Neural cell (in vitro differentiated cells): ENCODE data around the gene MGAT4A.

Experiments used
- EZH2 ChIP-seq: fragments of 200-600, 300-800 bp; shearing (Covaris generic), sonication (generic); IDR thresholded peaks from 2 replicates; pipeline ENCODE4 v1.6.1; 2014; ENCODE audit warnings: antibody characterized with exemption, low read length, borderline replicate concordance, mild to moderate bottlenecking; ENCODE audit not compliant: insufficient read depth, poor library complexity, severe bottlenecking
- POLR2AphosphoS5 ChIP-seq: IDR thresholded peaks from 2 replicates; pipeline ENCODE4 v1.6.1; 2012
- RAD21 ChIP-seq: fragments of 450-650 bp; conservative IDR thresholded peaks from 2 replicates; pipeline ENCODE4 v1.6.1; 2014; ENCODE audit warnings: antibody characterized with exemption, mild to moderate bottlenecking, moderate library complexity
- REST ChIP-seq: IDR thresholded peaks from 2 replicates; pipeline ENCODE4 v1.6.1; 2012; ENCODE audit warnings: borderline replicate concordance
- TAF1 ChIP-seq: IDR thresholded peaks from 2 replicates; pipeline ENCODE4 v1.6.1; 2012; ENCODE audit warnings: low read depth
- TF ChIP-seq, protein P1 (sequence below): fragments of 450-650 bp; IDR thresholded peaks from 2 replicates; pipeline ENCODE4 v1.5.1; 2014; ENCODE audit warnings: antibody characterized with exemption, mild to moderate bottlenecking, moderate library complexity; ENCODE audit not compliant: poor library complexity, severe bottlenecking

DNA sequence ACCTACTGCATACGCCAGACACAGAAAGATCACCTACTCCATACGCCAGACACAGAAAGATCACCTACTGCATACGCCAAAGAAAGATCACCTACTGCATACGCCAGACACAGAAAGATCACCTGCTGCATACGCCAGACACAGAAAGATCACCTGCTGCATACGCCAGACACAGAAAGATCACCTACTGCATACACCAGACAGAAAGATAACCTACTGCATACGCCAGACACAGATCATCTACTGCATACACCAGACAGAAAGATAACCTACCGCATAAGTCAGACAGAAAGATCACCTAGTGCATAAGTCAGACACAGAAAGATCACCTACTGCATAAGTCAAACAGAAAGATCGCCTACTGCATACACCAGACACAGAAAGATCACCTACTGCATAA, 148.4 kb downstream of the MGAT4A start:
- TF ChIP-seq POLR2AphosphoS5 (no peak), EZH2 (no peak), TAF1 (no peak), RAD21 (no peak), REST (no peak)
- TF ChIP-seq, protein P1, sequence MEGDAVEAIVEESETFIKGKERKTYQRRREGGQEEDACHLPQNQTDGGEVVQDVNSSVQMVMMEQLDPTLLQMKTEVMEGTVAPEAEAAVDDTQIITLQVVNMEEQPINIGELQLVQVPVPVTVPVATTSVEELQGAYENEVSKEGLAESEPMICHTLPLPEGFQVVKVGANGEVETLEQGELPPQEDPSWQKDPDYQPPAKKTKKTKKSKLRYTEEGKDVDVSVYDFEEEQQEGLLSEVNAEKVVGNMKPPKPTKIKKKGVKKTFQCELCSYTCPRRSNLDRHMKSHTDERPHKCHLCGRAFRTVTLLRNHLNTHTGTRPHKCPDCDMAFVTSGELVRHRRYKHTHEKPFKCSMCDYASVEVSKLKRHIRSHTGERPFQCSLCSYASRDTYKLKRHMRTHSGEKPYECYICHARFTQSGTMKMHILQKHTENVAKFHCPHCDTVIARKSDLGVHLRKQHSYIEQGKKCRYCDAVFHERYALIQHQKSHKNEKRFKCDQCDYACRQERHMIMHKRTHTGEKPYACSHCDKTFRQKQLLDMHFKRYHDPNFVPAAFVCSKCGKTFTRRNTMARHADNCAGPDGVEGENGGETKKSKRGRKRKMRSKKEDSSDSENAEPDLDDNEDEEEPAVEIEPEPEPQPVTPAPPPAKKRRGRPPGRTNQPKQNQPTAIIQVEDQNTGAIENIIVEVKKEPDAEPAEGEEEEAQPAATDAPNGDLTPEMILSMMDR, result no peak
